Subcutaneous adipose tissue (tissue), 4 donors: ENCODE data around the gene C9orf72. TPM values are rescaled to one million over a fixed set of nuclear protein-coding genes. Genes with fewer than 3 reads are reported as not detected.

ENCODE experiments used
- total RNA-seq, 4 donors: library from RNA; depleted of rRNA; stranded (reverse); fragments of >200 nt; gene quantifications; one replicate each; pipeline ENCODE4 v1.1.0, GENCODE V29; 2016
- TF ChIP-seq, protein P1 (sequence below): fragments of 450-650 bp; IDR thresholded peaks from one replicate; pipeline ENCODE4 v1.5.1; 2016; ENCODE audit warnings: low read depth, mild to moderate bottlenecking, control low read depth, antibody characterized with exemption, moderate library complexity

C9orf72 gene
- total RNA-seq, 4 donors from 2014 or later: 28.3 to 73.1 (median 31.2) TPM

DNA sequence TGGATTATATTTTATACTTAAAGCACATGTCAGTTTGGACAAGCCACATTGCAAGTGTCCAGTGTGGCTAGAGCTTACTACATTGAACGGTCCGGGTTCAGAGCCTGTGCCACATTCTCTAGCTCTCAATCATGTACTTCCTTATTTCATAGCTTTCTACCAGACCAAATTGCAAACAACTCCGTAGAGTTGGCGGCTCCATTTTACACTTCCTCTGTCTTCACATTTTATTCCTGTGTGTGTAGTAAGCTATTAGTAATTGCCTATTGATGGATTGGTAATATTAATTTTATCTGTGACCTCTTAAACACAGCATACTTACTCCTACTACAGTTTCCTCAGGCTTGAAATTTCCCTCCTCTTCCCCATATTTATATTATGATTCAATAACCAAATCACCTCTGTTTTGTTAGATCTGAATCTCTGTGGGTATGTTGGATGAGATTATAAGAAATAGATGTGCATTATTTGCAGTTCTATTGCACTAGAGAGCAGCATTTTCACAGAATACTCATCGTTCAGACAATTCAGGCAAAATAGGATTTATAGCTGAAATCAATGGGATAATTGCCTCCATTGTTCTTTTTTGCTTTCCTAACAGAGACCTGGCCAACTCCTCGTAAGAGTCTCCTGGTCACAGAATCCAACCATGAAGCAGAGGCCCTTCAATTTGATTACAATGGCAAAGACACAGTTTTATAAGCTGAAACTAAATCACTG is 29.0 kb upstream of the C9orf72 start:
- TF ChIP-seq, protein P1, sequence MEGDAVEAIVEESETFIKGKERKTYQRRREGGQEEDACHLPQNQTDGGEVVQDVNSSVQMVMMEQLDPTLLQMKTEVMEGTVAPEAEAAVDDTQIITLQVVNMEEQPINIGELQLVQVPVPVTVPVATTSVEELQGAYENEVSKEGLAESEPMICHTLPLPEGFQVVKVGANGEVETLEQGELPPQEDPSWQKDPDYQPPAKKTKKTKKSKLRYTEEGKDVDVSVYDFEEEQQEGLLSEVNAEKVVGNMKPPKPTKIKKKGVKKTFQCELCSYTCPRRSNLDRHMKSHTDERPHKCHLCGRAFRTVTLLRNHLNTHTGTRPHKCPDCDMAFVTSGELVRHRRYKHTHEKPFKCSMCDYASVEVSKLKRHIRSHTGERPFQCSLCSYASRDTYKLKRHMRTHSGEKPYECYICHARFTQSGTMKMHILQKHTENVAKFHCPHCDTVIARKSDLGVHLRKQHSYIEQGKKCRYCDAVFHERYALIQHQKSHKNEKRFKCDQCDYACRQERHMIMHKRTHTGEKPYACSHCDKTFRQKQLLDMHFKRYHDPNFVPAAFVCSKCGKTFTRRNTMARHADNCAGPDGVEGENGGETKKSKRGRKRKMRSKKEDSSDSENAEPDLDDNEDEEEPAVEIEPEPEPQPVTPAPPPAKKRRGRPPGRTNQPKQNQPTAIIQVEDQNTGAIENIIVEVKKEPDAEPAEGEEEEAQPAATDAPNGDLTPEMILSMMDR: no peak

DNA sequence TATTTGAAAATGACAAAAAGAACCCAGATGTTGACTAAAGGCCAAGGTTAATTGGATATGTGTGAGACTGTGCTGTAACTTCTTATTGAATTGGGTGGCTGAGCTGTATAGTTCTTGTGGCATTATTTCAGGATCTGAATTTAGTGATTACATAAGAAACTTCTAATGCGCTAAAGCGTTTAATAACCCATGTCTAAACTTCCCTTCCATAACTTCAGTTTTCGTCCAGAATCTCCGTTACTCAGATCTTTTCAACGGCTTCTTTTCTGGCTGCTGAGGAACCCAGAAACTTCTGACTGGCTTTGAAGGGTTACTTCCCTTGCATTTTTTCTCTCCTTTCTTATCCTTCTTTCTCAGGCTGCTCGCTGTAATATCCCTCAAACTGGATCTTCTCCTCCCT is 28.1 kb upstream of the C9orf72 start:
- TF ChIP-seq, protein P1: no peak

DNA sequence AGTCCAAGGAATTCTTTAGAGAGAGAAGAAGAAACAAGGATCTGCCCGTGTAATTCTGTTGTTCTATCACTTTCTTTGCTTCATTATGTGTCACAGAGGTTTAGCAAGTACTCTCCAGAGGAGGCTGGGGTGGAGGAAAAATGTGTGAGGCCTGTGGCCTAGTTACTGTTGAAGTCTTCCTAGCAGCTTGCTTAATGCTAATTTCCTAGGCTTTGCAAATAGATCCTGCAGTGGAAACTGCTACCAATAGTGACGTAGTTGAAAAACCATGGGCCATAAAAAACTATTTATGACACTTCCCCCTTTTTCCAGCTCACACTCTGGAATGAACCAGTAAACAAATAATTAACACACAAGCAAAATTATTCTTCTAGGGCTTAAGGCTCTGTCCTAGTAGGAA is 27.0 kb upstream of the C9orf72 start:
- TF ChIP-seq, protein P1: no peak

DNA sequence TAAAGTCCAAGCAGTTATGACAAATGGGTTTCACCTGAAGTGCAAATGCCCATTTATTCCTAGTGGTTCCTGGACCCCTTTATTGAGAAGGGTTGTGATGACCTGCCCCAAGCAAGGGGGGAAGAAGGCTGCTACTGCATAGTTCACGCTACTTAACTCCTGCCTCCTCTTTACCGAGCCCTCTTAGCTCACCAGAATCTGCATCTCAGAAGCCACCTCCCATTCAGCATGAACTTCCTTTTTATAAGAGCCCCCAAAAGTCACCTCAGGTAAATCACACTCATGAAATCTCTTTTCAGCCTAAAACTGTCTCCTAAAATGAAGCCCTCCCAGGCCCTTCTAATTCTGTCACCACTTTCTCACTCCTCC is 26.6 kb upstream of the C9orf72 start:
- TF ChIP-seq, protein P1: no peak

DNA sequence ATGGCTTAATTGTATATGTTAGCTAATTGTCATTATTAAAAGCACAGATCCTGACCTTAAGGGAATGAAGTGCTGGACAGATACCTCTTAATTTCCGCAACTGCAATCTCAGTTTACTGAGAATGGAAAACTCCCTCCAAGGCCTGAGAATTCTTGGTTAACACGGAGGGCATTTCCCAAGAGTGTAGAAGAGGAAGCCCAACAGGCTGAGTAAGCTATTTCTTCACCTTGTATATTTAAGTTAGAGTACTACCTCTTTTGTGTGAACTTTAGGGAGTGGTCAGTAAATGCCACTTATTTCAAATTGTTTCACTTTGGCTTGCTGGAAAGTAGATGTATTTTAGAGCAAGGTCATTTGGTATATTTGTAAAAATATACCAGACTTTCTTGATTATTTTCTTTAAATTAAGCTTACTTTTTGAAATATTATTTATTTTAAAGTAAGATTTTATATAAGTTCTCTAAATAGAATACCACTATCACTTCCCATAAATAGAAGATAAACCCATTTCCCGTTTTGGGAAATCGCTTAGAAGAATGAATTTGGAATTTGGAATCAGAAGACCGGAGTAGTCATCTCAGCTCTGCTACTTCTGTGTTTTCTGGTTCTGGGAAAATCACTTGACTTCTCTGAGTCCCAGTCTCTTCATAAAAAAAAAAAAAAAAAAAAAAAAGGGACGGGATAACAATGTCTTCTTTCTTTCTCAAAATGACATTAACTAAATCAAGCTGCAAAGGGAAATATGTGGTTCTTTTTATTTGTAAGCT is 26.0 kb upstream of the C9orf72 start:
- TF ChIP-seq, protein P1: no peak

GRCh38 chr9:27595733-27596132 is 22.5 kb upstream of the C9orf72 start:
- TF ChIP-seq, protein P1: no peak

GRCh38 chr9:27591672-27592071 is 18.4 kb upstream of the C9orf72 start:
- TF ChIP-seq, protein P1: no peak
